ENCODE measurements around the gene SPRYD3.

Gene SPRYD3

DNA sequence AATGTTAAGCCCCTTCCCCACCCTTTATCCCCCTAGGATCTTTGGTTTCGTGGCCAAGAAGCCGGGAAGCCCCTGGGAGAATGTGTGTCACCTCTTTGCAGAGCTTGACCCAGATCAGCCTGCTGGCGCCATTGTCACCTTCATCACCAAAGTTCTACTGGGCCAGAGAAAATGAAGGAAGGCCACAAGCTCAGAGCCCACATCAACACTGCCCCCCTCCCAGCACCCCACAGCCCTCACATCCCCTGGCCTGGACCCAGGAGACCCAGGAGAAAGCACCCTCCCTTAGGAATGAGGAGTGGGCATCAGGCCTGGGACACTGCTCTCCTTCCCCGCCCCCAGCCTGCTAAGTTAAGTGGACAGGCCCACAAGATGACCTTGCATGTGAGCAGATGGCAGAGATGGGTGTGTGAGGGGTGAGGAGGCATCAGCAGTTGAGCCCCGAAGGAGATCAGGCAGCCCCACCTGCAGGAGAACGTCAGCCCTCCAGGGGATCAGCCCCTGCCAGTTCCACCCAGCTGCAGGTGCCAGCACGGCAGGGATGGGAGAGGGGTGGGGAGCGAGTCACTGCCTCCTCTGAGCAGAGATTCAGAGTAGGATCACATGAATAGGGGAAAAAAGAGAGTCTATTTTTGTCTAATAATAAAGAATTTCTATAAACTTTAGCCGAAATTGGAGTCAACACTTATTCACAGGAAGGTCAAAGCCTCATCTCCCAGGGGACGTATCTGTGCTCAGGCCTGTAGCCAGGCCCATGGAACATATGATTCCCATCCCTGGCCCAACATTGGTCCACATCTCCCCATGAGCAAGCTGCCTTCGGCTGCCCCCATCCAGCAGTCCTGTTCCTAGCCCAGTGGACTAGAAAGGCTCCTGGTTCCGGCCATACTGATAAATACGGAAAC lies 15.2 kb downstream of the SPRYD3 start:
- Histone ChIP-seq H3K9me3 (ENCODE audit: control insufficient read depth, insufficient read depth, low read length) (no peaks in the 10 kb centered on the region), H3K36me3 (ENCODE audit: control insufficient read depth, insufficient read depth, low read length) (peaks cover 5% of the 10 kb centered on the region), H3K9ac (ENCODE audit: low read depth, low read length) (no peak overlapping the region), H3K4me3 (ENCODE audit: low read depth, low read length) (no peak overlapping the region), H3K4me1 (ENCODE audit: control insufficient read depth, insufficient read depth, low read length) (peaks cover 4% of the 10 kb centered on the region), H3K27me3 (ENCODE audit: control insufficient read depth, insufficient read depth, low read length) (no peaks in the 10 kb centered on the region)

- Histone ChIP-seq H3K27me3 (ENCODE audit: control insufficient read depth, insufficient read depth, low read length) (no peaks in the 10 kb centered on the region), H3K4me1 (ENCODE audit: control insufficient read depth, insufficient read depth, low read length) (no peaks in the 10 kb centered on the region), H3K9ac (ENCODE audit: low read depth, low read length) (no peak overlapping the region), H3K36me3 (ENCODE audit: control insufficient read depth, insufficient read depth, low read length) (peaks cover 5% of the 10 kb centered on the region), H3K4me3 (ENCODE audit: low read depth, low read length) (no peak overlapping the region), H3K9me3 (ENCODE audit: control insufficient read depth, insufficient read depth, low read length) (no peaks in the 10 kb centered on the region)
Measured at GRCh38 chr12:53062977-53063707, 16.0 kb downstream of the SPRYD3 start.

DNA sequence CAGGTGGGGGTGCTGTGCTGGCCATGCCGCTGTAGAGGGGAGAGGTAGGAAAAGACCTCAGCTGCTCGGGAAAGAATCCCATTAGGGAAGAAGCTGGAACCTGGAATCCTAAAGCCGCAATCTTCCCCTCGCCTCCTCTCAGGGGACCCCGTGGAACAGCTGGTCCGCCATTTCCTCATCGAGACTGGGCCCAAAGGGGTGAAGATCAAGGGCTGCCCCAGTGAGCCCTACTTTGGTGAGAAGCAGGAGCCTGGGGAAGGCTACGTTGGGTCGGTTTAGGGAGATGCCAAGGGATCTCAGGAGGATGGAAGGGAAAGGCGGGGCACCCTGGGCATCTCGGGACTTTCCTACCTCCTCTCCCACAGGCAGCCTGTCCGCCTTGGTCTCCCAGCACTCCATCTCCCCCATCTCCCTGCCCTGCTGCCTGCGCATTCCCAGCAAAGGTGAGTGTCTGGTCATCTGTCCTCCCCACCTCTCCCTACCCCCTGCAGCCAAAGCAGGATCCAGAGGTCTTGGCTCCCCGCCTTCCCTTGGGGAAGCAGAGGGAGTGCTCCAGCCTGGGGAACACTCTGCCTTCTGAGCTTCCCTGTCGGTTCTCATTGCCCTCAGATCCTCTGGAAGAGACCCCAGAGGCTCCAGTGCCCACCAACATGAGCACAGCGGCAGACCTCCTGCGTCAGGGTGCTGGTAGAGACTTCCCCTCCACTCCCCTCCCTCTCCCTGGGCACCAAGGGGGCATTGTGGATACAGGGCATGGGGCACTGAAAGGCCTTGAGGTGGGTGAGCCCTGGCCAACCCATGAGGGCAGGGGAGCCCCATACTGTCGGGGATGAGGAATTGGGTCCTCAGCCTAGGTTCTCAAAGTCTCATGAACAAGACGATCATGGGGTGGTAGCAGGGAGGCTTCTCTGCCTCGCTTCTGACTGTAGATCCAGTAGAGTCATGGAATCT lies 16.9 kb downstream of the SPRYD3 start:
- Histone ChIP-seq H3K4me3 (ENCODE audit: low read depth, low read length) (no peak overlapping the region), H3K4me1 (ENCODE audit: control insufficient read depth, insufficient read depth, low read length) (no peaks in the 10 kb centered on the region), H3K27me3 (ENCODE audit: control insufficient read depth, insufficient read depth, low read length) (peaks cover 5% of the 10 kb centered on the region), H3K36me3 (ENCODE audit: control insufficient read depth, insufficient read depth, low read length) (peaks cover 5% of the 10 kb centered on the region), H3K9ac (ENCODE audit: low read depth, low read length) (no peak overlapping the region), H3K9me3 (ENCODE audit: control insufficient read depth, insufficient read depth, low read length) (no peaks in the 10 kb centered on the region)

DNA sequence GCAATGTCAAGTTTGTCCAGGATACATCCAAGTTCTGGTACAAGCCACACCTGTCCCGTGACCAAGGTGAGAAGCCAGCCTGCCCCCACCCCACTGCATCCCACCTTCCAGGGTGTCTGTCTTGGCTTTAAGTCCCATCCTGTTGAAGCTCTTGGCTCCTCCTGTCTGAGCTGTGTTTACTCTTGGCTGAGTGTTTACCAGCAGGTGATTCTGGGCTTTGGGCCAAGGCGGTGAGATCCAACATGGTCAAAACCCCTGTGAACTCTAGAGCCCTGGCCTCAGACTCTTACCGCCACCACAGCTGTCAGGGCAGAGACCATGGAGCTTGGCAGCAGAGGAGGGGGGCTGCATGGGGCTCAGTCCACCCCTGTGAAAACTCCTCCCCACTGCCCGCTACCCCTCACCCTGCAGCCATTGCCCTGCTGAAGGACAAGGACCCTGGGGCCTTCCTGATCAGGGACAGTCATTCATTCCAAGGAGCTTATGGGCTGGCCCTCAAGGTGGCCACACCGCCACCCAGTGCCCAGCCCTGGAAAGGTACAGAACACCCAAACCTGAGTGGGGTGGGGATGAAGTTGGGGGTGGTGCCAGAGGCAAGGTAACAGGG lies 17.7 kb downstream of the SPRYD3 start:
- Histone ChIP-seq H3K9me3 (ENCODE audit: control insufficient read depth, insufficient read depth, low read length) (no peaks in the 10 kb centered on the region), H3K36me3 (ENCODE audit: control insufficient read depth, insufficient read depth, low read length) (peaks cover 3% of the 10 kb centered on the region), H3K27me3 (ENCODE audit: control insufficient read depth, insufficient read depth, low read length) (peaks cover 5% of the 10 kb centered on the region), H3K9ac (ENCODE audit: low read depth, low read length) (no peak overlapping the region), H3K4me1 (ENCODE audit: control insufficient read depth, insufficient read depth, low read length) (no peaks in the 10 kb centered on the region), H3K4me3 (ENCODE audit: low read depth, low read length) (no peak overlapping the region)

- H3K4me1 ChIP-seq (ENCODE audit: control insufficient read depth, insufficient read depth, low read length), result no peaks in the 10 kb centered on the region
- no peak overlapping the region for H3K4me3 ChIP-seq (ENCODE audit: low read depth, low read length)
- H3K36me3 ChIP-seq (ENCODE audit: control insufficient read depth, insufficient read depth, low read length), result no peaks in the 10 kb centered on the region
- no peak overlapping the region for H3K9ac ChIP-seq (ENCODE audit: low read depth, low read length)
- peaks cover 5% of the 10 kb centered on the region for H3K27me3 ChIP-seq (ENCODE audit: control insufficient read depth, insufficient read depth, low read length)
- no peaks in the 10 kb centered on the region for H3K9me3 ChIP-seq (ENCODE audit: control insufficient read depth, insufficient read depth, low read length)
Measured at GRCh38 chr12:53060721-53061276, 18.4 kb downstream of the SPRYD3 start.

GRCh38 chr12:53060064-53060720 lies 19.0 kb downstream of the SPRYD3 start:
- no peak overlapping the region for H3K4me3 ChIP-seq (ENCODE audit: low read depth, low read length)
- no peak overlapping the region for H3K9ac ChIP-seq (ENCODE audit: low read depth, low read length)

DNA sequence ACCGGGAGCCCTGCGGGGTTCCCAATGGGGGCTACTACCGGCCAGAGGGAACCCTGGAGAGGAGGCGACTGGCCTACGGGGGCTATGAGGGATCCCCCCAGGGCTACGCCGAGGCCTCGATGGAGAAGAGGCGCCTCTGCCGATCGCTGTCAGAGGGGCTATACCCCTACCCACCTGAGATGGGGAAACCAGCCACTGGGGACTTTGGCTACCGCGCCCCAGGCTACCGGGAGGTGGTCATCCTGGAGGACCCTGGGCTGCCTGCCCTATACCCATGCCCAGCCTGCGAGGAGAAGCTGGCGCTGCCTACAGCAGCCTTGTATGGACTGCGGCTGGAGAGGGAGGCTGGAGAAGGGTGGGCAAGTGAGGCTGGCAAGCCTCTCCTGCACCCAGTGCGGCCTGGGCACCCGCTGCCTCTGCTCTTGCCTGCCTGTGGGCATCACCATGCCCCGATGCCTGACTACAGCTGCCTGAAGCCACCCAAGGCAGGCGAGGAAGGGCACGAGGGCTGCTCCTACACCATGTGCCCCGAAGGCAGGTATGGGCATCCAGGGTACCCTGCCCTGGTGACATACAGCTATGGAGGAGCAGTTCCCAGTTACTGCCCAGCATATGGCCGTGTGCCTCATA lies 19.6 kb downstream of the SPRYD3 start:
- no peaks in the 10 kb centered on the region for H3K4me1 ChIP-seq (ENCODE audit: control insufficient read depth, insufficient read depth, low read length)
- no peaks in the 10 kb centered on the region for H3K36me3 ChIP-seq (ENCODE audit: control insufficient read depth, insufficient read depth, low read length)
- no peaks in the 10 kb centered on the region for H3K9me3 ChIP-seq (ENCODE audit: control insufficient read depth, insufficient read depth, low read length)
- H3K4me3 ChIP-seq (ENCODE audit: low read depth, low read length), result no peak overlapping the region
- H3K27me3 ChIP-seq (ENCODE audit: control insufficient read depth, insufficient read depth, low read length), result peaks cover 5% of the 10 kb centered on the region
- H3K9ac ChIP-seq (ENCODE audit: low read depth, low read length), result no peak overlapping the region

More at GRCh38 chr12:53060064-53060720, 19.0 kb downstream of the SPRYD3 start:
- Histone ChIP-seq H3K9me3 (ENCODE audit: control insufficient read depth, insufficient read depth, low read length) (no peaks in the 10 kb centered on the region), H3K4me1 (ENCODE audit: control insufficient read depth, insufficient read depth, low read length) (no peaks in the 10 kb centered on the region), H3K36me3 (ENCODE audit: control insufficient read depth, insufficient read depth, low read length) (no peaks in the 10 kb centered on the region), H3K27me3 (ENCODE audit: control insufficient read depth, insufficient read depth, low read length) (peaks cover 5% of the 10 kb centered on the region)

DNA sequence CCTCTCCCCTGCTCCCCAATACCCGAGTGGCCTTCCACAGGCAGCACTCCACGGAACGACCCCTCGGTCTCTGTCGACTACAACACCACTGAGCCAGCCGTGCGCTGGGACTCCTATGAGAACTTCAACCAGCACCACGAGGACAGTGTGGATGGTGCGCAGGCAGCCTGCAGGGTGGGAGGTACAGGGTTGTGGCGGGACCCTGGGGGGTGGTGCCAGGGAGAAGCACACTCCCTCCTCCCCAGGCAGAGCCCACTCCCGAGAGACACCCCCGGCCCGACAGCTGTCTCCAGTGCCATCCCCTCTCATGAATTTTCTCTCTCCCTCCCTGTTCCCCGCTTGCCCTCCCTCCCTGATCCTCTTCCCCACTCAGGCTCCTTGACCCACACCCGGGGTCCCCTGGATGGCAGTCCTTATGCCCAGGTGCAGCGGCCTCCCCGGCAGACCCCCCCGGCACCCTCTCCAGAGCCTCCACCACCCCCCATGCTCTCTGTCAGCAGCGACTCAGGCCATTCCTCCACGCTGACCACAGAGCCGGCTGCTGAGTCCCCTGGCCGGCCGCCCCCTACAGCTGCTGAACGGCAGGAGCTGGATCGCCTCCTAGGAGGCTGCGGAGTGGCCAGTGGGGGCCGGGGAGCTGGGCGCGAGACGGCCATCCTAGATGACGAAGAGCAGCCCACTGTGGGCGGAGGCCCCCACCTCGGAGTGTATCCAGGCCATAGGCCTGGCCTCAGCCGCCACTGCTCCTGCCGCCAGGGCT lies 20.3 kb downstream of the SPRYD3 start:
- H3K36me3 ChIP-seq (ENCODE audit: control insufficient read depth, insufficient read depth, low read length), result no peaks in the 10 kb centered on the region
- H3K9me3 ChIP-seq (ENCODE audit: control insufficient read depth, insufficient read depth, low read length), result no peaks in the 10 kb centered on the region
- H3K4me3 ChIP-seq (ENCODE audit: low read depth, low read length), result no peak overlapping the region
- no peaks in the 10 kb centered on the region for H3K4me1 ChIP-seq (ENCODE audit: control insufficient read depth, insufficient read depth, low read length)
- H3K9ac ChIP-seq (ENCODE audit: low read depth, low read length), result no peak overlapping the region
- peaks cover 5% of the 10 kb centered on the region for H3K27me3 ChIP-seq (ENCODE audit: control insufficient read depth, insufficient read depth, low read length)

GRCh38 chr12:53057816-53058500 lies 21.2 kb downstream of the SPRYD3 start:
- no peak overlapping the region for H3K4me3 ChIP-seq (ENCODE audit: low read depth, low read length)
- no peak overlapping the region for H3K9ac ChIP-seq (ENCODE audit: low read depth, low read length)
- no peaks in the 10 kb centered on the region for H3K4me1 ChIP-seq (ENCODE audit: control insufficient read depth, insufficient read depth, low read length)
- no peaks in the 10 kb centered on the region for H3K9me3 ChIP-seq (ENCODE audit: control insufficient read depth, insufficient read depth, low read length)
- H3K27me3 ChIP-seq (ENCODE audit: control insufficient read depth, insufficient read depth, low read length), result peaks cover 5% of the 10 kb centered on the region
- H3K36me3 ChIP-seq (ENCODE audit: control insufficient read depth, insufficient read depth, low read length), result no peaks in the 10 kb centered on the region
